ENCODE measurements around the gene SAAL1.

The SAAL1 gene

GRCh38 chr11:18056561-18057181 is 49.2 kb downstream of the SAAL1 start:
- H3K27me3 ChIP-seq (replicated peaks in 2 of 5; ENCODE audit: control insufficient read depth in 4 of 5, insufficient read depth in 5 of 5, low read length in 4 of 5), result no peaks in the 10 kb centered on the region
- no peaks in the 10 kb centered on the region for H3K4me1 ChIP-seq (ENCODE audit: control extremely low read depth in 1 of 4, control insufficient read depth in 4 of 4, insufficient read depth in 4 of 4, low read length in 3 of 4)
- 100% methylated on average over 1 of the region's 1 CpG for WGBS (ENCODE audit: insufficient coverage)
- no peaks in the 10 kb centered on the region for H3K36me3 ChIP-seq (ENCODE audit: control insufficient read depth in 4 of 4, insufficient read depth in 4 of 4, low read length in 3 of 4)
- H3K27ac ChIP-seq (ENCODE audit: insufficient read depth in 1 of 2, low read depth in 1 of 2, low read length in 2 of 2, poor library complexity in 1 of 2, severe bottlenecking in 2 of 2), result no peak overlapping the region
- H3K4me3 ChIP-seq (ENCODE audit: control insufficient read depth in 1 of 7, extremely low read depth in 1 of 7, insufficient read depth in 4 of 7, low read depth in 2 of 7, low read length in 6 of 7), result no peak overlapping the region
- POLR2A ChIA-PET, result no interaction called here
- no peak for DNase-seq
- CTCF ChIA-PET, result no interaction called here
- H3K9me3 ChIP-seq (ENCODE audit: control extremely low read depth in 1 of 5, control insufficient read depth in 4 of 5, insufficient read depth in 2 of 5, low read depth in 1 of 5, low read length in 4 of 5), result no peaks in the 10 kb centered on the region

- ChIA-PET POLR2A (no interaction called here), CTCF (interaction anchor here (2.1 kb wide), 1 partner anchor 8 kb away, joined by 4 read pairs; no protein-coding TSS in a partner anchor)
- WGBS (ENCODE audit: insufficient coverage), result 95% methylated on average over 10 of the region's 10 CpGs
- Histone ChIP-seq H3K4me1 (ENCODE audit: control extremely low read depth in 1 of 4, control insufficient read depth in 4 of 4, insufficient read depth in 4 of 4, low read length in 3 of 4) (no peaks in the 10 kb centered on the region), H3K36me3 (ENCODE audit: control insufficient read depth in 4 of 4, insufficient read depth in 4 of 4, low read length in 3 of 4) (no peaks in the 10 kb centered on the region), H3K27ac (ENCODE audit: insufficient read depth in 1 of 2, low read depth in 1 of 2, low read length in 2 of 2, poor library complexity in 1 of 2, severe bottlenecking in 2 of 2) (no peak overlapping the region), H3K4me3 (ENCODE audit: control insufficient read depth in 1 of 7, extremely low read depth in 1 of 7, insufficient read depth in 4 of 7, low read depth in 2 of 7, low read length in 6 of 7) (no peak overlapping the region), H3K27me3 (replicated peaks in 2 of 5; ENCODE audit: control insufficient read depth in 4 of 5, insufficient read depth in 5 of 5, low read length in 4 of 5) (no peaks in the 10 kb centered on the region), H3K9me3 (ENCODE audit: control extremely low read depth in 1 of 5, control insufficient read depth in 4 of 5, insufficient read depth in 2 of 5, low read depth in 1 of 5, low read length in 4 of 5) (no peaks in the 10 kb centered on the region)
- DNase-seq, result no peak
Observed at GRCh38 chr11:18054511-18055103, 51.3 kb downstream of the SAAL1 start.

GRCh38 chr11:18050848-18051247 is 55.0 kb downstream of the SAAL1 start:
- H3K4me3 ChIP-seq (ENCODE audit: control insufficient read depth in 1 of 7, extremely low read depth in 1 of 7, insufficient read depth in 4 of 7, low read depth in 2 of 7, low read length in 6 of 7), result no peak overlapping the region
- ChIA-PET POLR2A (no interaction called here), CTCF (no interaction called here)
- H3K27me3 ChIP-seq (replicated peaks in 2 of 5; ENCODE audit: control insufficient read depth in 4 of 5, insufficient read depth in 5 of 5, low read length in 4 of 5), result peaks cover 3 to 21% (median 9%) of the 10 kb centered on the region in 5 experiments
- no peak overlapping the region for H3K27ac ChIP-seq (ENCODE audit: insufficient read depth in 1 of 2, low read depth in 1 of 2, low read length in 2 of 2, poor library complexity in 1 of 2, severe bottlenecking in 2 of 2)
- peak; percentile 12 to 69 (median 56) for DNase-seq
- H3K36me3 ChIP-seq (ENCODE audit: control insufficient read depth in 4 of 4, insufficient read depth in 4 of 4, low read length in 3 of 4), result no peaks in the 10 kb centered on the region
- no CpG with 5 or more reads among the region's 2 CpGs for WGBS (ENCODE audit: insufficient coverage)
- H3K4me1 ChIP-seq (ENCODE audit: control extremely low read depth in 1 of 4, control insufficient read depth in 4 of 4, insufficient read depth in 4 of 4, low read length in 3 of 4), result no peaks in the 10 kb centered on the region
- H3K9me3 ChIP-seq (ENCODE audit: control extremely low read depth in 1 of 5, control insufficient read depth in 4 of 5, insufficient read depth in 2 of 5, low read depth in 1 of 5, low read length in 4 of 5), result peaks cover 0 to 8% (median 0%) of the 10 kb centered on the region in 5 experiments

GRCh38 chr11:18046116-18046777 is 59.6 kb downstream of the SAAL1 start, which contains the start of gene TPH1:
Gene TPH1 (minus strand): TSS chr11:18046269. CDS start chr11:18040762, 5,507 bp downstream.
- no peaks in the 10 kb centered on the region for H3K4me1 ChIP-seq (ENCODE audit: control extremely low read depth in 1 of 4, control insufficient read depth in 4 of 4, insufficient read depth in 4 of 4, low read length in 3 of 4)
- ChIA-PET POLR2A (no interaction called here), CTCF (interaction anchor here (0.9 kb wide), 1 partner anchor 10 kb away, joined by 3 read pairs; no protein-coding TSS in a partner anchor)
- H3K27me3 ChIP-seq (replicated peaks in 2 of 5; ENCODE audit: control insufficient read depth in 4 of 5, insufficient read depth in 5 of 5, low read length in 4 of 5), result peaks cover 8 to 45% (median 20%) of the 10 kb centered on the region in 5 experiments
- peak in 2 of 3 donors; percentile 2 to 6 for DNase-seq
- 17% methylated on average over 29 of the region's 36 CpGs for WGBS (ENCODE audit: insufficient coverage)
- H3K4me3 ChIP-seq (ENCODE audit: control insufficient read depth in 1 of 7, extremely low read depth in 1 of 7, insufficient read depth in 4 of 7, low read depth in 2 of 7, low read length in 6 of 7), result no peak within 1 kb of the TSS
- no peak within 1 kb of the TSS for H3K27ac ChIP-seq (ENCODE audit: insufficient read depth in 1 of 2, low read depth in 1 of 2, low read length in 2 of 2, poor library complexity in 1 of 2, severe bottlenecking in 2 of 2)
- peaks cover 0 to 8% (median 0%) of the 10 kb centered on the region in 5 experiments for H3K9me3 ChIP-seq (ENCODE audit: control extremely low read depth in 1 of 5, control insufficient read depth in 4 of 5, insufficient read depth in 2 of 5, low read depth in 1 of 5, low read length in 4 of 5)
- H3K36me3 ChIP-seq (ENCODE audit: control insufficient read depth in 4 of 4, insufficient read depth in 4 of 4, low read length in 3 of 4), result no peaks in the 10 kb centered on the region

- Histone ChIP-seq H3K4me3 (ENCODE audit: control insufficient read depth in 1 of 7, extremely low read depth in 1 of 7, insufficient read depth in 4 of 7, low read depth in 2 of 7, low read length in 6 of 7) (no peak overlapping the region), H3K9me3 (ENCODE audit: control extremely low read depth in 1 of 5, control insufficient read depth in 4 of 5, insufficient read depth in 2 of 5, low read depth in 1 of 5, low read length in 4 of 5) (no peaks in the 10 kb centered on the region), H3K4me1 (ENCODE audit: control extremely low read depth in 1 of 4, control insufficient read depth in 4 of 4, insufficient read depth in 4 of 4, low read length in 3 of 4) (no peaks in the 10 kb centered on the region), H3K36me3 (ENCODE audit: control insufficient read depth in 4 of 4, insufficient read depth in 4 of 4, low read length in 3 of 4) (no peaks in the 10 kb centered on the region), H3K27ac (ENCODE audit: insufficient read depth in 1 of 2, low read depth in 1 of 2, low read length in 2 of 2, poor library complexity in 1 of 2, severe bottlenecking in 2 of 2) (no peak overlapping the region), H3K27me3 (replicated peaks in 2 of 5; ENCODE audit: control insufficient read depth in 4 of 5, insufficient read depth in 5 of 5, low read length in 4 of 5) (peaks cover 0 to 2% (median 0%) of the 10 kb centered on the region in 5 experiments)
- CTCF ChIA-PET, result interaction anchor here (1.0 to 1.5 kb wide), 2 partner anchors 10 to 58 kb away, joined by 3 read pairs; no protein-coding TSS in a partner anchor
- POLR2A ChIA-PET, result no interaction called here
- no peak for DNase-seq
Observed at GRCh38 chr11:18036456-18036855, 69.4 kb downstream of the SAAL1 start.
